ENCODE results near the gene ERVFRD-1.
"Not testable (repeated sequence)": the region's sequence is repeated elsewhere in the genome, so short reads cannot be mapped to it uniquely, and the experiment has no call there.

ERVFRD-1 gene

GRCh38 chr6:11129908-11130565 lies 18.5 kb upstream of the ERVFRD-1 start:
- FAIRE-seq (no peak), DNase-seq (ENCODE audit: low spot score) (no peak)

GRCh38 chr6:11128608-11129007 lies 17.1 kb upstream of the ERVFRD-1 start:
- no peak for DNase-seq (ENCODE audit: low spot score)
- FAIRE-seq, result no peak

- FAIRE-seq, result no peak
- DNase-seq (ENCODE audit: low spot score), result no peak
Measured at GRCh38 chr6:11126876-11127275, 15.4 kb upstream of the ERVFRD-1 start.

GRCh38 chr6:11123978-11124377 lies 12.5 kb upstream of the ERVFRD-1 start:
- no peak for DNase-seq (ENCODE audit: low spot score)
- FAIRE-seq, result no peak

- FAIRE-seq (no peak), DNase-seq (ENCODE audit: low spot score) (no peak)
Measured at GRCh38 chr6:11122380-11122779, 10.9 kb upstream of the ERVFRD-1 start.

- DNase-seq (ENCODE audit: low spot score) (no peak), FAIRE-seq (no peak)
Measured at GRCh38 chr6:11121851-11122250, 10.3 kb upstream of the ERVFRD-1 start.

GRCh38 chr6:11120271-11121005 lies 8.9 kb upstream of the ERVFRD-1 start:
- FAIRE-seq, result peak; percentile 53

GRCh38 chr6:11115808-11116536 lies 4.4 kb upstream of the ERVFRD-1 start:
- not testable (repeated sequence) for FAIRE-seq; DNase-seq (ENCODE audit: low spot score)

More at GRCh38 chr6:11120271-11121005, 8.9 kb upstream of the ERVFRD-1 start:
- DNase-seq (ENCODE audit: low spot score), result peak; percentile 34

- DNase-seq (ENCODE audit: low spot score) (no peak), FAIRE-seq (no peak)
Measured at GRCh38 chr6:11113038-11113437, 1.5 kb upstream of the ERVFRD-1 start.

GRCh38 chr6:11111769-11112437 lies 378 bp upstream of the ERVFRD-1 start:
- FAIRE-seq (no peak), DNase-seq (ENCODE audit: low spot score) (no peak)

- DNase-seq (ENCODE audit: low spot score) (no peak), FAIRE-seq (no peak)
Measured at GRCh38 chr6:11108726-11109125, 2.8 kb downstream of the ERVFRD-1 start.

GRCh38 chr6:11103065-11103464 lies 8.5 kb downstream of the ERVFRD-1 start:
- no peak for DNase-seq (ENCODE audit: low spot score)
- FAIRE-seq, result no peak

- FAIRE-seq (no peak), DNase-seq (ENCODE audit: low spot score) (no peak)
Measured at GRCh38 chr6:11101417-11101816, 10.1 kb downstream of the ERVFRD-1 start.

GRCh38 chr6:11098004-11098403 lies 13.5 kb downstream of the ERVFRD-1 start:
- no peak for DNase-seq (ENCODE audit: low spot score)
- no peak for FAIRE-seq

GRCh38 chr6:11097476-11097875 lies 14.0 kb downstream of the ERVFRD-1 start:
- FAIRE-seq (no peak), DNase-seq (ENCODE audit: low spot score) (no peak)

GRCh38 chr6:11096109-11096508 lies 15.4 kb downstream of the ERVFRD-1 start:
- DNase-seq (ENCODE audit: low spot score) (peak; percentile 15), FAIRE-seq (no peak)

GRCh38 chr6:11094941-11095340 lies 16.6 kb downstream of the ERVFRD-1 start:
- FAIRE-seq, result no peak
- no peak for DNase-seq (ENCODE audit: low spot score)

- no peak for FAIRE-seq
- peak; percentile 47 for DNase-seq (ENCODE audit: low spot score)
Measured at GRCh38 chr6:11094411-11094851, 17.1 kb downstream of the ERVFRD-1 start.

GRCh38 chr6:11093626-11094410 lies 17.7 kb downstream of the ERVFRD-1 start, which contains the start of gene SMIM13:
SMIM13 (plus strand) TSS chr6:11093834; CDS start chr6:11094314, 480 bp downstream.
- FAIRE-seq (no peak), DNase-seq (ENCODE audit: low spot score) (peak; percentile 96)

- FAIRE-seq (no peak), DNase-seq (ENCODE audit: low spot score) (no peak)
Measured at GRCh38 chr6:11093376-11093625, 18.2 kb downstream of the ERVFRD-1 start.

All from urothelium cell line (cell line).